Thoracic aorta (tissue), 2 donors: ENCODE measurements around the gene PRSS21. TPM values are rescaled to one million over a fixed set of nuclear protein-coding genes. Genes with fewer than 3 reads are reported as not detected.

Experiments
- ATAC-seq: fragments of 150-250 bp; one replicate; pipeline ENCODE4 v1.8.0; 2017; ENCODE audit warnings: low read depth; ENCODE audit not compliant: insufficient number of reproducible peaks, low FRiP score
- DNase-seq: peaks from one replicate; pipeline ENCODE4 v3.0.0-alpha.2; 2020; ENCODE audit warnings: low spot score
- H3K27ac ChIP-seq, 2 donors: fragments of 200-600 bp; sonication (generic); 1 replicate in 1 of 2; 2 replicates in 1 of 2; pipeline ENCODE4 v1.5.1; 2016; ENCODE audit warnings: mild to moderate bottlenecking in 2 of 2, moderate library complexity in 2 of 2
- H3K27me3 ChIP-seq: fragments of 200-600 bp; sonication (generic); replicated peaks from 2 replicates; pipeline ENCODE4 v1.6.0; 2016; ENCODE audit warnings: mild to moderate bottlenecking; ENCODE audit not compliant: insufficient read depth
- H3K36me3 ChIP-seq: fragments of 200-600 bp; sonication (generic); one replicate; pipeline ENCODE4 v1.5.1; 2016
- H3K4me1 ChIP-seq, 2 donors: fragments of 200-600 bp; sonication (generic); 1 replicate in 1 of 2; 2 replicates in 1 of 2; pipeline versions ENCODE4 v1.5.1 to v1.6.0; 2016; ENCODE audit warnings: low read depth in 2 of 2, mild to moderate bottlenecking in 1 of 2; ENCODE audit not compliant: control insufficient read depth in 1 of 2
- H3K4me3 ChIP-seq: fragments of 200-600 bp; sonication (generic); 2 replicates; pipeline ENCODE4 v1.5.1; 2016; ENCODE audit warnings: mild to moderate bottlenecking
- H3K9me3 ChIP-seq: fragments of 200-600 bp; sonication (generic); 2 replicates; pipeline ENCODE4 v1.5.1; 2016
- CTCF ChIP-seq: fragments of 200-600 bp; sonication (generic); IDR thresholded peaks from one replicate; pipeline ENCODE4 v1.5.1; 2019; ENCODE audit warnings: antibody characterized with exemption
- total RNA-seq, 2 donors: library from RNA; depleted of rRNA; stranded (reverse); fragments of >200 nt; gene quantifications; one replicate each; pipeline versions ENCODE4 v1.1.0 to v1.2.3, GENCODE V29; 2016

Gene PRSS21
- total RNA-seq, 2 donors from 2014 or later = 0.54 TPM; not detected in 1

GRCh38 chr16:2809149-2809760, 7.8 kb upstream of the PRSS21 start:
- Histone ChIP-seq H3K36me3 (no peaks in the 10 kb centered on the region), H3K4me1 (no peaks in the 10 kb centered on the region), H3K27ac (no peak overlapping the region), H3K9me3 (no peaks in the 10 kb centered on the region), H3K27me3 (no peaks in the 10 kb centered on the region), H3K4me3 (no peak overlapping the region)
- ATAC-seq (no peak), DNase-seq (no peak)
- TF ChIP-seq CTCF = no peak

DNA sequence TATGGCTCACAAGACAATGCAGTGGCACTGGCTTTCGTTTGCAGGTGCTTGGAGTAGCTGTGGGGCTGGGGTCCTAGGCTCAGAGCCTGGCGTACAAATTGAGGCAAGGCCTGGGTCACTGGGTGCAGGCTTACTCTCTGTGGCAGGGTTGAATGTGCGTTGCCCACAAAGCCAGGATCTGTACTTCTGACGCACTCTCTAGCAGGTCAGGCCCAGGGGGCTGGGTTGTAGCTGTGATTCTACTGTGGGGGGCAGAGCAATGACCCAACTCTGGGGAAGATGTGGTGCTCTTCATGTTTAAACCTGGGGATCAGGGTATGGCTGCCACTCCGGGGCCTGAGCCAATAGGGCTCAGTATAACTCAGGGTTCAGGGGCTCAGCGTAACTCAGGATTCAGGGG, 6.4 kb upstream of the PRSS21 start:
- Histone ChIP-seq H3K27me3 (no peaks in the 10 kb centered on the region), H3K36me3 (no peaks in the 10 kb centered on the region), H3K9me3 (no peaks in the 10 kb centered on the region), H3K4me3 (no peak overlapping the region), H3K4me1 (no peaks in the 10 kb centered on the region), H3K27ac (no peak overlapping the region)
- DNase-seq (no peak), ATAC-seq (no peak)
- no peak for TF ChIP-seq CTCF

DNA sequence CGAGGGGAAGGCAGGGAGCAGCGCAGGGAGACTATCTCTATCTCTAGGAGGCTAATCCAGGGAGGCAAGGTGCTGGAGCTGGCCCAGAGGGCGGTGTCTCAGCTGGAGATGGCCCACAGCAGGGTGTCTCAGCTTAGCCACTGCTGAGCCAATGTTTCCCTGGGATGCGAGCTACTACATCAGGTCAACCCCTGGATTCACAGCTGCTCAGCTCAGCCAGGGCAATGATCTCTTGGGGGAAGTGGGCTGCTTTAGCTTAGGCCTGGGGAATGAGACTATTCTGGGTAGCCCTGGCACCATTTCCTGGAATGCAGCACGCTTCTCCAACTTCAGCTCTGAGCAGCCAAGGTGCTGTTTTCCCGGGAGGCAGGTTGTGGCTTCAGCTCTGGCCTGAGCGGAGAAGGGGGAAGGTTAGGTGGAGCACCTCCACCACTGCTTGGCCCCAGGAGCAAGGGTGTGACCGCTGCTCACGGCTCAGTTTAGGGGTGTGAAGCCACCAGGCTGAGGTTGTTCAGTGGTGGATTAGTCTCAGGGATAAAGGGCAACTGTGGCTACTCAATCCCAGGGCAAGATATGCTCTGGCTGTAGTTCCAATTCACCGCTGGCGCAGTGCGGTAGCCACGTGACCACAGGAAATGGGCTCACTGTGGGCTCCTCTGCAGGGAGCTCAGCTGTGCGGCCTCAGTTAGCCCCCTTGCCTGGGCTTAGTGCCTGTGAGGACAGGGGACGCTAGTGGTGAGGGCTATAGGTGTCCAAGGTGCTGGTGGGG, 5.2 kb upstream of the PRSS21 start:
- ATAC-seq = no peak
- H3K36me3 ChIP-seq = no peaks in the 10 kb centered on the region
- TF ChIP-seq CTCF = no peak
- no peaks in the 10 kb centered on the region for H3K4me1 ChIP-seq
- DNase-seq = no peak
- no peaks in the 10 kb centered on the region for H3K9me3 ChIP-seq
- no peak overlapping the region for H3K27ac ChIP-seq
- H3K27me3 ChIP-seq = no peaks in the 10 kb centered on the region
- no peak overlapping the region for H3K4me3 ChIP-seq

- no peaks in the 10 kb centered on the region for H3K27me3 ChIP-seq
- H3K36me3 ChIP-seq = no peaks in the 10 kb centered on the region
- TF ChIP-seq CTCF = no peak
- no peak overlapping the region for H3K4me3 ChIP-seq
- no peak overlapping the region for H3K27ac ChIP-seq
- no peak for ATAC-seq
- DNase-seq = no peak
- H3K9me3 ChIP-seq = no peaks in the 10 kb centered on the region
- no peaks in the 10 kb centered on the region for H3K4me1 ChIP-seq
Observed at GRCh38 chr16:2813771-2814221, 3.2 kb upstream of the PRSS21 start.

GRCh38 chr16:2814551-2815298, 2.3 kb upstream of the PRSS21 start:
- no peak overlapping the region for H3K4me3 ChIP-seq
- TF ChIP-seq CTCF = no peak
- H3K27ac ChIP-seq = no peak overlapping the region
- no peaks in the 10 kb centered on the region for H3K9me3 ChIP-seq
- H3K36me3 ChIP-seq = no peaks in the 10 kb centered on the region
- no peaks in the 10 kb centered on the region for H3K4me1 ChIP-seq
- DNase-seq = no peak
- ATAC-seq = no peak
- H3K27me3 ChIP-seq = no peaks in the 10 kb centered on the region
